ENCODE results near the gene P2RX3.

Gene P2RX3

DNA sequence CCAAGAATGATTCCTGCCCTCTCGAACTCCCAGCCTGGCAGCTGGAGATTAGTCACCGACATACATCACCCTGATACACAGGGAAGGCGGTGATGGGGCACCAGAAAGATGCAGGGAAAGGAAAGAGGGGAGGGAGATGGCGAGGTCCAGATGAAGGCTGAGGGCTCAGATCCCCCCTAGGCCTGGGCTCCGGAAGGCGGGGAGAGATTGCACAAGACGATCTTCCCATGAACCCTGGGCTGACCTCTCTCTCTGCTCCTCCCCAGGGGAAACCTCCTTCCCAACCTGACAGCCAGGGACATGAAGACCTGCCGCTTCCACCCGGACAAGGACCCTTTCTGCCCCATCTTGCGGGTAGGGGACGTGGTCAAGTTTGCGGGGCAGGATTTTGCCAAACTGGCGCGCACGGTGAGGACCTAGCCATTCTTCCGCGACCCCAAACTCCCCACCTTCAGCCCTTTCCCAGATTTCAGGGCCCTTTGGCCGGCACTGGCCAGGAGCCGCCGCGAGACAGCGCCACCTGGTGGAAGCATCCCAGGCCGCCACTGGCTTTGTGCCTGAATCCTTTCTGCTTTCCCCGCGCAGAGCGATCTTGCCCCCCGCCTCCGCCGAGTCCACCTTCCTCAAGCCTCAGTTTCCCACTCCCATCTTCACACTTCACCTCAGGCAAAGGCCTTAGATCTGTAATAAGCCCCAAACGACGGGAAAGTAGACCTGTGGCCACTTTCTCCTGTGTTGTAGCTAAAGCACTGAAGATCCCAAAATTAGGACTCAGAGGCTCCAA is 11.5 kb downstream of the P2RX3 start:
- DNase-seq (ENCODE audit: low read depth): peak; percentile 50
- no peak overlapping the region for H3K4me3 ChIP-seq (ENCODE audit: low read length)

GRCh38 chr11:57353036-57353435 is 14.9 kb downstream of the P2RX3 start:
- no peak for DNase-seq (ENCODE audit: low read depth)
- TF ChIP-seq, protein P1, sequence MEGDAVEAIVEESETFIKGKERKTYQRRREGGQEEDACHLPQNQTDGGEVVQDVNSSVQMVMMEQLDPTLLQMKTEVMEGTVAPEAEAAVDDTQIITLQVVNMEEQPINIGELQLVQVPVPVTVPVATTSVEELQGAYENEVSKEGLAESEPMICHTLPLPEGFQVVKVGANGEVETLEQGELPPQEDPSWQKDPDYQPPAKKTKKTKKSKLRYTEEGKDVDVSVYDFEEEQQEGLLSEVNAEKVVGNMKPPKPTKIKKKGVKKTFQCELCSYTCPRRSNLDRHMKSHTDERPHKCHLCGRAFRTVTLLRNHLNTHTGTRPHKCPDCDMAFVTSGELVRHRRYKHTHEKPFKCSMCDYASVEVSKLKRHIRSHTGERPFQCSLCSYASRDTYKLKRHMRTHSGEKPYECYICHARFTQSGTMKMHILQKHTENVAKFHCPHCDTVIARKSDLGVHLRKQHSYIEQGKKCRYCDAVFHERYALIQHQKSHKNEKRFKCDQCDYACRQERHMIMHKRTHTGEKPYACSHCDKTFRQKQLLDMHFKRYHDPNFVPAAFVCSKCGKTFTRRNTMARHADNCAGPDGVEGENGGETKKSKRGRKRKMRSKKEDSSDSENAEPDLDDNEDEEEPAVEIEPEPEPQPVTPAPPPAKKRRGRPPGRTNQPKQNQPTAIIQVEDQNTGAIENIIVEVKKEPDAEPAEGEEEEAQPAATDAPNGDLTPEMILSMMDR (IDR thresholded peaks at IDR 0.05; ENCODE audit: insufficient read depth, low read depth, low read length, missing control alignments): no peak
- no peak overlapping the region for H3K4me3 ChIP-seq (ENCODE audit: low read length)

More for the DNA sequence above, 11.5 kb downstream of the P2RX3 start:
- TF ChIP-seq, protein P1 (IDR thresholded peaks at IDR 0.05; ENCODE audit: insufficient read depth, low read depth, low read length, missing control alignments): peak; percentile 81

DNA sequence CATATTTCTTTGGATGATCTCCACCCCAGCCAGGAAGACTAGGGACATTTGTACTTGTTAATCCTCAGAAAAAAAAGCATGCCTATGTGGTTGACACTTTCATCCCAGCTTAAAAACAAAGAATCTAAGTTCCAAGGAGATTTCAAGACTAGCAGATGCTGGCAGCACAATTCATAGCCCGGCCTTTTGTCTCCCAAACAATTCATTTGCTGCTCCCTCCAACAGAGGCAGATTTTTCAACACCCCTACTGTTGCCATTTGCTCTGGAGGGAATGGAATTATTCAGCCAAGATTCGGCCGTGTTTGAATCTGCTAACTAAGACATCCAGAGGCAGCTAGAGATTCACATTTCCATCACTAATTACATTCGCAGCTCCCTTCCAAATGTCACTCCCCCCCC is 15.3 kb downstream of the P2RX3 start:
- TF ChIP-seq, protein P1 (IDR thresholded peaks at IDR 0.05; ENCODE audit: insufficient read depth, low read depth, low read length, missing control alignments): no peak
- H3K4me3 ChIP-seq (ENCODE audit: low read length): no peak overlapping the region
- DNase-seq (ENCODE audit: low read depth): no peak

DNA sequence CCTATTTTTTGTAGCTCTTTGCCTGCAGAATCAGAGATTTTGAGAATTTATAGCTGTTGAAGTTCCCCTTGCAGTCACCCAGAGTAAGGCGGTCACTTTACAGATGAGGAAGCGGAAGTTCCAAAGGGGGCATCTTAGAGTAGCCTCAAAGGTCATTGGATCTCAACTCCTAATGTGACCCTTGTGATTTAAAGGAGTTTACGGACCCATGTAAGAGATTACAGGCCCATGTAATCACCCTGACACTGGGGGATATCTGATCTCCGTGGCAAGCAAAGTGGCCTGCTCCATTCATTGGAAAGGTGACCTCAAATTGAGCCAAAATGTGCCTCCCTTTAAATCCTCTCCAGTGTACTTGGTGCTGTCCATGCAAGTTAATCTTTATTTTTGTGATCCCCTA is 15.7 kb downstream of the P2RX3 start:
- H3K4me3 ChIP-seq (ENCODE audit: low read length): no peak overlapping the region
- DNase-seq (ENCODE audit: low read depth): no peak
- TF ChIP-seq, protein P1 (IDR thresholded peaks at IDR 0.05; ENCODE audit: insufficient read depth, low read depth, low read length, missing control alignments): no peak

GRCh38 chr11:57354699-57355098 is 16.5 kb downstream of the P2RX3 start:
- H3K4me3 ChIP-seq (ENCODE audit: low read length): no peak overlapping the region
- DNase-seq (ENCODE audit: low read depth): no peak
- TF ChIP-seq, protein P1 (IDR thresholded peaks at IDR 0.05; ENCODE audit: insufficient read depth, low read depth, low read length, missing control alignments): no peak

DNA sequence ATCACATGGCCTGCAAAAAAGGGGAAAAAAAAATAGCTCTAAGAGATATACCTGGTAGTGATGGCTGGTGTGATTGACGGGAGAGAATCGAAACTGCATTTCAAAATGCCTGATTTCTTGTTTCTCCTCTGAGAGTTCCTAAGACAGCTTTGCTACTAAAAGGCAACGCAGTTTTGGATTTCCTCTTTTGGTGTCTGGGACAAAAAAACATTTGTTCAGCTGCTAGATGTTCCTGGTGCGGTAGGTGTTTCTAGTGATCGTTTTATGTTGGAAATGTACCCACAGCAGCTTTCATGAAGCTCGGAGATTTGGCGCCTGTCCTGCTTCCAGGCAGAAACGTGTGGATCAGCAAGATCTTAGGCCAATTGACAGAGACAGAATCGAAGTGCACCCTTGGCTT is 18.1 kb downstream of the P2RX3 start:
- no peak for DNase-seq (ENCODE audit: low read depth)
- no peak overlapping the region for H3K4me3 ChIP-seq (ENCODE audit: low read length)
- TF ChIP-seq, protein P1 (IDR thresholded peaks at IDR 0.05; ENCODE audit: insufficient read depth, low read depth, low read length, missing control alignments): no peak

- no peak for DNase-seq (ENCODE audit: low read depth)
- TF ChIP-seq, protein P1 (IDR thresholded peaks at IDR 0.05; ENCODE audit: insufficient read depth, low read depth, low read length, missing control alignments): no peak
- no peak overlapping the region for H3K4me3 ChIP-seq (ENCODE audit: low read length)
Measured at GRCh38 chr11:57357310-57357709, 19.2 kb downstream of the P2RX3 start.
